ENCODE results near the gene SDC1.
"Not testable (repeated sequence)": the region's sequence is repeated elsewhere in the genome, so short reads cannot be mapped to it uniquely, and the experiment has no call there.

Gene SDC1

GRCh38 chr2:20250436-20250835 lies 25.5 kb upstream of the SDC1 start:
- no peak overlapping the region for H3K4me3 ChIP-seq (ENCODE audit: low read length)
- TF ChIP-seq, protein P1, sequence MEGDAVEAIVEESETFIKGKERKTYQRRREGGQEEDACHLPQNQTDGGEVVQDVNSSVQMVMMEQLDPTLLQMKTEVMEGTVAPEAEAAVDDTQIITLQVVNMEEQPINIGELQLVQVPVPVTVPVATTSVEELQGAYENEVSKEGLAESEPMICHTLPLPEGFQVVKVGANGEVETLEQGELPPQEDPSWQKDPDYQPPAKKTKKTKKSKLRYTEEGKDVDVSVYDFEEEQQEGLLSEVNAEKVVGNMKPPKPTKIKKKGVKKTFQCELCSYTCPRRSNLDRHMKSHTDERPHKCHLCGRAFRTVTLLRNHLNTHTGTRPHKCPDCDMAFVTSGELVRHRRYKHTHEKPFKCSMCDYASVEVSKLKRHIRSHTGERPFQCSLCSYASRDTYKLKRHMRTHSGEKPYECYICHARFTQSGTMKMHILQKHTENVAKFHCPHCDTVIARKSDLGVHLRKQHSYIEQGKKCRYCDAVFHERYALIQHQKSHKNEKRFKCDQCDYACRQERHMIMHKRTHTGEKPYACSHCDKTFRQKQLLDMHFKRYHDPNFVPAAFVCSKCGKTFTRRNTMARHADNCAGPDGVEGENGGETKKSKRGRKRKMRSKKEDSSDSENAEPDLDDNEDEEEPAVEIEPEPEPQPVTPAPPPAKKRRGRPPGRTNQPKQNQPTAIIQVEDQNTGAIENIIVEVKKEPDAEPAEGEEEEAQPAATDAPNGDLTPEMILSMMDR (conservative IDR thresholded peaks at IDR 0.05; ENCODE audit: low read depth, low read length) = no peak
- no peak for DNase-seq (ENCODE audit: low read depth)

DNA sequence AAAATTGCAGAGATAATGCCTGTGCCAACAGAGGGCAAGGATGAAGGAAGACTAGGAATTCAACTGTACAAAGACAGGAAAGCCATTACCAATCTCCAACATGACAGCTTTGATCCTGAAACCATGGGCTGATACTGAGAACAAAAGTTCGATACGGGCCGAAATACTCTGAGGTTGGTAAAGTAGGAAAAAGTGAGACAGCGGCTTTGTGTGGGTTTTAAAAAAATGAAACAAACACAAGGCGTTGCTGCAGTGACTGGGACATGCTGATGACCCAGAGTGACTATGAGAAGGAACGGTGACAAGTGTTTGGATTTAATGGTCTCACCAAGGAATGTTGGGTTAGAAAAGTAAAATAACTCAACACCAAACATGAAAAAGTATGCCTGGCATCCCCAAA lies 24.2 kb upstream of the SDC1 start:
- TF ChIP-seq, protein P1 (conservative IDR thresholded peaks at IDR 0.05; ENCODE audit: low read depth, low read length) = no peak

GRCh38 chr2:20247084-20247483 lies 22.2 kb upstream of the SDC1 start:
- no peak overlapping the region for H3K4me3 ChIP-seq (ENCODE audit: low read length)
- TF ChIP-seq, protein P1 (conservative IDR thresholded peaks at IDR 0.05; ENCODE audit: low read depth, low read length) = no peak
- DNase-seq (ENCODE audit: low read depth) = no peak

More for the DNA sequence above, 24.2 kb upstream of the SDC1 start:
- DNase-seq (ENCODE audit: low read depth) = no peak
- H3K4me3 ChIP-seq (ENCODE audit: low read length) = no peak overlapping the region

GRCh38 chr2:20243637-20244036 lies 18.7 kb upstream of the SDC1 start:
- not testable (repeated sequence) for H3K4me3 ChIP-seq (ENCODE audit: low read length)

DNA sequence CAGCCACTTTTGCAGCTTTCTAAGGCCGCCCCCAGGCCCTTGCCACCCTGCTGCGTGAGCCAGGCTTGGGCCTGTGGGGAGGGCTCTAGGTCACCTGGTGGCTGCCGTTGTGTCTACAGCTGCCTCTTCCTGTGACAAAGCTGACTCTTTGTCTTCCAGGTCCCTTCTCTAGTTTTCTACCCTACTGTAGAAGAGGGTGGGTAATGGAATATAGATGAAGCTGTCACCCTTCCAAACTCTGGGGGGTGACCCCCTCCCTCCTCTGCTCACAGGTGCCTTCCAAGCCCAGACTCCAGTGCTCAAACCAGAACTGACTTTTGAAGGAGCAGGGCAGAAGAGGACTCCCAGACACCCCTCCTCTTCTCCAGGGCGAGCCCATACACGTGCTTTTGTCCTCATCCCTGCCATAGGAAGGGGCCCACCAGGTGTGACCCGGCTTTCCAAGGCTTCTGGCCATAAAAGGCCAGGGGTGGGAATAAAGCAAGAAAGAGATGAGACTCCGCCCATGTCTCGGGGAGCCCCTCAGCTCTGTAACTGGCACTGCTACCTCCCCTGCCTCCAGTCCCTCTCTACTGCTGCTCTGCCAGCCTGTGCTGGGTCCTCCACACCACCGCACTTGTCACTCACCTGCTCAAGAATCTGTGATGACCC lies 17.9 kb upstream of the SDC1 start:
- TF ChIP-seq, protein P1 (conservative IDR thresholded peaks at IDR 0.05; ENCODE audit: low read depth, low read length) = no peak
- H3K4me3 ChIP-seq (ENCODE audit: low read length) = no peak overlapping the region
- DNase-seq (ENCODE audit: low read depth) = no peak

More at GRCh38 chr2:20243637-20244036, 18.7 kb upstream of the SDC1 start:
- DNase-seq (ENCODE audit: low read depth) = not testable (repeated sequence)

DNA sequence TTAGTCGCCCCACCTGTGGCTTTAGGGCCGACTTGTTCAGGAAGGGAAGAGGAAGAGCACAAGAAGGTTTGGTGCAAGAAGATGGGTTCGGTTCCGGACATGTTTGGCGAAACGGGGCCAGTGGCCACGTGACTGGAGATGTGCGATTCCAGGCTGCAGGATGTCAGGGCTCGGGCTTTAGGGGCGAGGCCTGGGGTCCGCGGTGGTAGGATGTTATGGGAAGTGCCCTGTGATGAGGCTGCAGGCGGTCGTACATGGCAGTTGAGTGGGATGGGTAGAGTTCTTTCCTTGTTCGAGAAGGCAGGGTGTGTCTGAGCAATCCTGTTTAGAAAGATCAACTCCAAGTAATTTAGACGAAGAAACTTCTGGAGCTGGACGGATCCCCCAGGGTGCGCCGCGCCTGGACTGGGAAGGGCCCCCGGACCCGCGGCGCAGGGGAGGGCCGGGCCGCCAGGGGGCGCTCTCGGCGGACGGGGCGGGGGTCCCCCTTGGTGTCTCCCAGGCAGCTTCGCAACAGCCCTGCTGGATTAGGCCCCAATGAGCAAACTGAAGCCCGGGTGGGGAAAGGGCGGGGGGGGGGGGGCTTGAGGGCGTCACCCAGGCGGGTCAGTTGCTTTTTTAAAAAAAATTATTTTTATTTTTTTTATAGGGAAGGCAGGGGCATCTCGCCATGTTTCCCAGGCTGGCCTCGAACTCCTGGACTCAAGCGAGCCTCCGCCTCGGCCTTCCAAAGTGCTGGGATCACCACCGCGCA lies 17.2 kb upstream of the SDC1 start:
- TF ChIP-seq, protein P1 (conservative IDR thresholded peaks at IDR 0.05; ENCODE audit: low read depth, low read length) = no peak
- DNase-seq (ENCODE audit: low read depth) = no peak
- no peak overlapping the region for H3K4me3 ChIP-seq (ENCODE audit: low read length)

DNA sequence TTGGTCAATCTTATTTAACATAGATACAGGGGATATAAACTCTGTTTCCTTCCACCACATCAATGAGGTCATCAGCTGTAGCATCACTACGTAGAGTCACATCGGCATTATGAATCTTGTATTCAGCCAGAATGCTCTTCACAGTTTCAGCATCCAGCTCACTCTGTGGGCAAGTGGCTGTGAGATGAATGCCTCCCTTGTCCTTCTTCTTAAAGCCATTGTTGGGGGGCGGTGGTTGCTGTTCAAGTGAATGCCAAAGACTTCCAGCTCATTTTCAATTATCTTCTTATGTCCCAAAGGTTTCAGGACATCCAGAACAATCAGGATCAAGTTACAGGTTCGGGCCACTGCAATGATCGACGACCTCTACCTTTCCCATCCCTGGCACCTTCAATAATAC lies 15.4 kb upstream of the SDC1 start:
- not testable (repeated sequence) for H3K4me3 ChIP-seq (ENCODE audit: low read length); DNase-seq (ENCODE audit: low read depth)

DNA sequence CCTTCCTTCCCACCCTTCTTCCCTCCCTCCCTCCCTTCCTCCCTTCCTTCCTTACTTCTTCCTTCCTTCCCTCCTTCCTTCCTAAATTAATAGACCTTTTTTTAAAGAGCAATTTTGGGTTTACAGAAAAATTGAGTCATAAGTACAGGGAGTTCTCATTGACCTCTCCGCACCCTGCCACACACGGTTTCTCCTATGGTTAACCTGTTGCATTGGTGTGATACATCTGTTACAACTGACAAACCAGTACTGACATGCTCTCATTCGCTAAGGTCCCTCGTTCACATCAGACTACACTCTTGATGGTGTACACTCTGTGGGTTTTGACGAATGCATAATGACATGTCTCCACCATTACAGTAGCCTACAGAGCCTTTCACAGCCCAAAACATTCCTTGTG lies 11.6 kb upstream of the SDC1 start:
- no peak for DNase-seq (ENCODE audit: low read depth)
- H3K4me3 ChIP-seq (ENCODE audit: low read length) = no peak overlapping the region
- TF ChIP-seq, protein P1 (conservative IDR thresholded peaks at IDR 0.05; ENCODE audit: low read depth, low read length) = no peak

Data from retinal pigment epithelial cell (primary cell).